GM21529 (cell line): ENCODE data around the gene CBS.
"Not testable (repeated sequence)": the region's sequence is repeated elsewhere in the genome, so short reads cannot be mapped to it uniquely, and the experiment has no call there.

Source experiments
- ATAC-seq: cut with Tn5 transposase; IDR thresholded peaks from one replicate; pipeline ENCODE4 v1.9.1; 2021; ENCODE audit not compliant: unreplicated experiment

CBS gene

GRCh38 chr21:43025636-43026180 lies 49.9 kb downstream of the CBS start:
- ATAC-seq = no peak

GRCh38 chr21:43024439-43025136 lies 51.0 kb downstream of the CBS start:
- ATAC-seq = no peak

GRCh38 chr21:43023175-43023574 lies 52.5 kb downstream of the CBS start:
- ATAC-seq = no peak

- no peak for ATAC-seq
Measured at GRCh38 chr21:43021756-43022600, 53.7 kb downstream of the CBS start.

GRCh38 chr21:43021191-43021590 lies 54.4 kb downstream of the CBS start:
- no peak for ATAC-seq

GRCh38 chr21:43020771-43021170 lies 54.9 kb downstream of the CBS start:
- ATAC-seq = no peak

- ATAC-seq = no peak
Measured at GRCh38 chr21:43020177-43020576, 55.5 kb downstream of the CBS start.

GRCh38 chr21:43018519-43018918 lies 57.1 kb downstream of the CBS start:
- ATAC-seq = no peak

- no peak for ATAC-seq
Measured at GRCh38 chr21:43016728-43017127, 58.9 kb downstream of the CBS start.

GRCh38 chr21:43015906-43016540 lies 59.6 kb downstream of the CBS start:
- ATAC-seq = no peak

- no peak for ATAC-seq
Measured at GRCh38 chr21:43012596-43012995, 63.0 kb downstream of the CBS start.

GRCh38 chr21:43006874-43007208 lies 68.8 kb downstream of the CBS start:
- no peak for ATAC-seq

- not testable (repeated sequence) for ATAC-seq
Measured at GRCh38 chr21:43006051-43006873, 69.4 kb downstream of the CBS start.

GRCh38 chr21:43005635-43006034 lies 70.0 kb downstream of the CBS start:
- no peak for ATAC-seq

GRCh38 chr21:43004926-43005325 lies 70.7 kb downstream of the CBS start:
- ATAC-seq = no peak
